GM19328 (cell line): ENCODE data around the gene GPLD1.
"Not testable (repeated sequence)": the region's sequence is repeated elsewhere in the genome, so short reads cannot be mapped to it uniquely, and the experiment has no call there.

Experiments
- ATAC-seq: cut with Tn5 transposase; IDR thresholded peaks from one replicate; pipeline ENCODE4 v1.9.1; 2021; ENCODE audit warnings: mild to moderate bottlenecking, moderate library complexity; ENCODE audit not compliant: unreplicated experiment

The GPLD1 gene

GRCh38 chr6:24415753-24416152 lies 73.6 kb downstream of the GPLD1 start:
- no peak for ATAC-seq

GRCh38 chr6:24414531-24414930 lies 74.8 kb downstream of the GPLD1 start:
- not testable (repeated sequence) for ATAC-seq

- no peak for ATAC-seq
These were observed 77.1 kb downstream of the GPLD1 start for GRCh38 chr6:24412294-24412693.

GRCh38 chr6:24410622-24411021 lies 78.8 kb downstream of the GPLD1 start:
- no peak for ATAC-seq

DNA sequence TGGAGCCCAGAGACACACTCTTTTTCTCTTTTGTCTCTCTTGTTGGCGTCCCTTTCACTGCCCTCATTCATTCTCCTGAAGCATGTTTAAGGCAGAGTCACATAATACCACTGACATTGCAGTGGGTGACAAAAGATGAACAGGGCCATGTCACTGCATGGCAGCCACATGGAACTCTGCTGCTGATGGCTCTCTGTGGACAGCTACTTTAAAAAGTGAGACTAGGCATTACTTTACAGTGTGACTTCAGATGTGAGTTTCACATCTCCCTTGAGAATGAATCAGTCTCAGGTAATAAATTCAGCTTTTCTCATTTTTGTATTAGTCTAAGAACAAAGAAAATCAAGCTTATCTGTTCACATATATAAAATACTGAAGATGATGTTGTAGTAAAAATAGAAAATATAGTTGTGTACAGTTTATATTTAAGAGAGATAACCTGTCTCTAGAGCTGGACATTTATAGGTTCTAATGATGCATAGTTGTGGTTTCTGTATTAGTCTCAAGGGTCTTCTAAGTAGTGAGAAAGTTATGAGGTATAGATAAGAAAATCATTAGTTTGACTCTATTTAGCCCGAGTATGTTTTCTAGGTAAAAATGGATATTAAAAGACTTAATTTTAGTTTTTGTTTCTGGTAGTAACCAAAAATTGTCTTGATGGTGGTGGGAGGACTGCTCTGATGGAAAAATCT lies 80.5 kb downstream of the GPLD1 start:
- ATAC-seq = peak; percentile 75

DNA sequence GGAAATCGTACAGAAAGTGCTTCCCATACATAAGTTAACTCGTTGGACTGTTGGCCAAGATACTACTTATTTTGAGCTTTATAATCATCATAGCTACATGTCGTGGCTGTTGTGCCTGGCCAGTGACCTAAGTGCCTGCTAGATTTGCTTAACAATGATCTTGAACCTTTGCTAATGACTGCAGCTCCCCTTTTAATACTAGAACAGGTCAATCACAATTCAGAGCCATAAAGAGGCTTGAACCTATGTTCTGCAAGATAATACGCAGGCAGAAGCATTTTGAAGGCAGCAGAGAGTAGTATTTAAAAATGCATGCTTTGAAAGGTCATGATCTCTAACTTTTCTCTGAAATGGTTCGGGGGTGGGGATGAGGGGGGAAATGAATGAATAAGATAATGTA lies 84.1 kb downstream of the GPLD1 start:
- ATAC-seq = no peak

DNA sequence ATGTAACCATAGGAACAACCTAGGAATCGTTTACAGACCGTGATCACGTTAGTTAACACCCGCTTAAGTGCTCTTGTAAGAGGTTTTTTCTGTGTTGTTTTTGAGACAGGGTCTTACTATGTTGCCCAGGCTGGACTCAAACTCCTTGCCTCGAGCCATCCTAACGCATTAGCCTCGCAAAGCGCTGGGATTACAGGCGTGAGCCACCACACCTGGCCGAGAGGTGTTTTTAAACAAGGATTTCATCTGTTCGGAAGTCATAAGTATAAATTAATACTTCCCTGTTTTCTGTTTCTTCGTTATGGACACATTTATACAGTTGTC lies 85.9 kb downstream of the GPLD1 start:
- ATAC-seq = no peak

DNA sequence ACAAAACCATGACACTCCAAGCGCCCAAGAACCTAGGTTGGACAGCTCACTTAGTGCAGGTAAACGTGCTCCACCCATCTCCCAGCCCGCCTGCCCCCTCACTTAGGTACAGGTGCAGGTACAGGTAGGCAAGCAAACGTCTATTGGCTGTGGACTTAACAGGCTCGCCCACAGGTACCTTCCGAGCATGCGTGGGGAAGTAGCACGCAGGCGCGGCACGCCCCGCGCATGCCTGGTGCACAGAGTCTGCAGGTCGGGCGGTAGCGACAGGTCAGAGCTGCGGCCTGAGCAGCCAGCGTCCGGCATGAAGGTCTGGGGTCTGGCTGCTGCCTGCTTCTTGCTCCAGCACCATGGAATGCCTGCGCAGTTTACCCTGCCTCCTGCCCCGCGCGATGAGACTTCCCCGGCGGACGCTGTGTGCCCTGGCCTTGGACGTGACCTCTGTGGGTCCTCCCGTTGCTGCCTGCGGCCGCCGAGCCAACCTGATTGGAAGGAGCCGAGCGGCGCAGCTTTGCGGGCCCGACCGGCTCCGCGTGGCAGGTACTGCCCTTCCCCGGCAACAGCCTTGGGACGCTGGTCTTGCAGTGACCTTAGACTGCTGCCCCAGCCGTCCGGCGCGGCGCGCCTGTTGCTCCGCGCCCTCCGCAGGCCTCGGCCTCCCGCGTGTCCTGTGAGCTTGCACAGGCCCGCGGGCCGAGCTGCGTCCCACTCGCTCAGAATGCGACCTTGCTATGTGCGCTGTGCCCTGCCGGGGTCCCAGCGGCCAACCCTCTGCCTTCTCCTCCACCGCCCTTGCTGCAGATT lies 86.5 kb downstream of the GPLD1 start, which contains the start of gene MRS2:
Gene MRS2 (plus strand): TSS at position 240 of the 804 bp plus-strand sequence. CDS start 111 bp downstream, at position 351.
- peak; percentile 94 for ATAC-seq

- no peak for ATAC-seq
These were observed 87.9 kb downstream of the GPLD1 start for GRCh38 chr6:24401458-24401857.

DNA sequence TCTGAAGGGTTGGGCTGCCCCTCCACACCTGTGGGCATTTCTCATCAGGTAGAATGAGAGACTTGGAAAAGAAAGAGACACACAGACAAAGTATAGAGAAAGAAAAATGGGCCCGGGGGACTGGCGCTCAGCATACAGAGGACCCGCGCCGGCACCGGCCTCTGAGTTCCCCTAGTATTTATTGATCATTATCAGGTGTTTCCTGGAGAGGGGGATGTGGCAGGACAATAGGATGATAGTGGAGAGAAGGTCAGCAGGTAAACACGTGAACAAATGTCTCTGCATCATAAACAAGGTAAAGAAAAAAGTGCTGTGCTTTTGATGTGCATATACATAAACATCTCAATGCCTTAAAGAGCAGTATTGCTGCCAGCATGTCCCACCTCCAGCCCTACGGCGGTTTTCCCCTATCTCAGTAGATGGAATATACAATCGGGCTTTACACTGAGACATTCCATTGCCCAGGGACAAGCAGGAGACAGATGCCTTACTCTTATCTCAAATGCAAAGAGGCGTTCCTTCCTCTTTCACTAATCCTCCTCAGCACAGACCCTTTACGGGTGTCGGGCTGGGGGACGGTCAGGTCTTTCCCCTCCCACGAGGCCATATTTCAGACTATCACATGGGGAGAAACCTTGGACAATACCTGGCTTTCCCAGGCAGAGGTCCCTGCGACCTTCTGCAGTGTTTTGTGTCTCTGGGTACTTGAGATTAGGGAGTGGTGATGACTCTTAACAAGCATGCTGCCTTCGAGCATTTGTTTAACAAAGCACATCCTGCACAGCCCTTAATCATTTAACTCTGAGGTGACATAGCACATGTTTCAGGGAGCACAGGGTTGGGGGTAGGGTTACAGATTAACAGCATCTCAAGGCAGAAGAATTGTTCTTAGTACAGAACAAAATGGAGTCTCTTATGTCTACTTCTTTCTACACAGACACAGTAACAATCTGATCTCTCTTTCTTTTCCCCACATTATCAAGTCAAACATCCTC lies 89.0 kb downstream of the GPLD1 start:
- not testable (repeated sequence) for ATAC-seq

- ATAC-seq = no peak
These were observed 91.7 kb downstream of the GPLD1 start for GRCh38 chr6:24397631-24398030.

DNA sequence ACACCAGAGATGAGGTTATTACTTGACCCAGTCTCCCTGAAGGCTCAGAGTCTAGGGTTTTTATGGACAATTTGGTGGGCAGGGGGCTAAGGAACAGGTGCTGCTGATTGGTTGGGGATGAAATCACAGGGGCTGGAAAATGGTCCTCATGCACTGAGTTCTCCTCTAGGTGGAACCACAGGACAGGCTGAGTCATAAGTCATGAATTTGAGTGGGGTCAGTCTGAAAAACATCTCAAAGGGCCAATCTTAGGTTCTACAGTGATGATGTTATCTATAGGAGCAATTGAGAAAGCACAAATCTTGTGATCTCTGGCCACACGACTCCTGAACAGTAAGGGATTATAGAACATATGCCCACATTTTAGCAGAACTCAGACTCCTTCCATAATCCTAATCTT lies 92.6 kb downstream of the GPLD1 start:
- ATAC-seq = no peak

- no peak for ATAC-seq
These were observed 94.5 kb downstream of the GPLD1 start for GRCh38 chr6:24394780-24395437.

DNA sequence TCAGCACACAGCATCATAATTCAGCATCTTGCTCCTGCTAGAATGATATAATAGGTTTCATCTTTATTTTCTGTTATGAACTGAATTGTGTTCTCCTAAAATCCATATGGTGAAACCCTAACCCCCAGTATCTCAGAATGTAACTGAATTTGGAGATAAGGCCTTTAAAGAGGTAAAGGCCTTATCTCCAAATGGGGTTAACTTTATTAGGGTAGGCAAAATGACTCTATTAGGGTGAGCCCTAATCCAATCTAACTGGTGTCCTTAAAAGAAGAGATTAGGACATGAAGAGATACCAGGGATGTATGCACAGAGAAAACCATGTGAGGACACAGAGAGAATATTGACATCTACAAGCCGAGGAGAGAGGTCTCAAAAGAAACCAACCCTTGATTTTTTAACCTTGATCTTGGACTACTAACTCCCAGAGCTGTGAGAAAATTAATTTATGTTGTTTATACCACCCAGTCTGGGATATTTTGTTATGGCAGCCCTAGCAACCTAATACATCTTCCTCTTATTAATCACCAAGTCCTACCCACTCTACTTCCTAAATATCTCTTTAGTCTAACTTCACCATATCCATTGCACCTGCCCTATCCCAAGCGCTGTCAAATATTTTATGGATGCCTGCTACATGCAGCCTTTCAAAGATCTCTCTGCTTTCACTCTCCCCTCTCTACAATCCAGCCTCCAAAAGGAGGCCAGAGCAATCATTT lies 95.2 kb downstream of the GPLD1 start:
- no peak for ATAC-seq

DNA sequence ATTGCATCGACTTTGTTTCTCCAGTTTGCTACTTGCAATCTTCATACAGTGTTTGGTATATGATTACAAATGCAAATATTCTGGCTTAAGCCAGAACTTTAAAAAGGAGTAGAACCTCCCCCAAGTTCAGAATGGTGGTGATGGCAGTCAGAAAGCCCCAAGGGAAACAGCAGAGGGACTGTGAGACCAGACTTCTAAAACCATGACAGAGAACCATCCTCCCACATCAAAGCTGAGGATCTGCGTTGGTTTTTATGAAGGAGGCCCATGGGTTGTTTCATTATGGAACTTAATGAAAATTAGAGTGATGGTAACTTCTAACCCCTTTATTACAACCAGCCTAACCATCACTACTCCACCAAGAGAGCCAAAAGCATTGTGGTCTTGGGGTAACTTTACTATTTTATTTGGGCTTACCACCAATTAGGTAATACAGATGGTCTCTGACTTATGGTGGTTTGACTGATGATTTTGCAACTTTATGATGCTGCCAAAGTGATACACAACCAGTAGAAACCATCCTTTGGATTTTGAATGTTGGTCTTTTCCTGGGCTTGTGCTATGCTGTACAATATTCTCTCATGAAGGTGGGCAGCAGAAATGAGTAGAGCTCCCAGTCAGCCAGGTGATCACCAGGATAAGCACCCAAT lies 97.5 kb downstream of the GPLD1 start:
- peak; percentile 87 for ATAC-seq

DNA sequence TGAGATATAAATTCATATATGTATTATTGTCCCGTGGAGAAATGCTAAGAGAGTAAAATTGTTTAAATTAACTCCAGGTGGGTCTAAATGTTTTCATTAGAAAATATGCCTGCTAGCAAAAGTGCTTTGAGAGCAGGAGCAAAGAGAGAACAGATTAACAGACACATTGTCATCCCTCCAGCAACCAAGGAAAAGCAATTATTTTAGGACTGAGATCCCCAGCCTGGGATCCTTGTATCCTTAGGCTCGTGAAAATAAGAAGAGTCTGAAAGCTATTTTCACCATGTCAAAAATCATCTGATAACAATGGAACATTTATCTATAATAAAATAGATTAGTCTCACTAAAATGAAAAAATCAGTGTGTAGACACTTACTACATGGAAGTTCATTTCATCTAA lies 98.2 kb downstream of the GPLD1 start:
- no peak for ATAC-seq

DNA sequence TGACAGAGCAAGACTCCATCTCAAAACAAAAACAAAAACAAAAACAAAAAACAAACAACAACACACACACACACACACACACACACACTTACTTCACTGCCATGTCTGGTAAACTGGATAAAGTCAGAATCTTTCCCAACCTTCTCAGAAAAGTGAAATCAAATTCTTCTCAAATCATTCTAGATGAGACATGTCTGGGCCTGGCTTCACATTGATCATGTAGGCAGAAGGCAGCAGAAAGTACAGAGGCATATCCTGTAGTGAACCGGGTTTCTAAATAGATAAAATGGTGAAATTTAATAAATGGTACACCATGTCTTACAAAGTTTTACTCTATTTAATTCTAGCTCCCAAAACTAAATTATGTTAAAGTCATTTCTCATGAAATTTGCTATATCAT lies 101.6 kb downstream of the GPLD1 start:
- no peak for ATAC-seq

DNA sequence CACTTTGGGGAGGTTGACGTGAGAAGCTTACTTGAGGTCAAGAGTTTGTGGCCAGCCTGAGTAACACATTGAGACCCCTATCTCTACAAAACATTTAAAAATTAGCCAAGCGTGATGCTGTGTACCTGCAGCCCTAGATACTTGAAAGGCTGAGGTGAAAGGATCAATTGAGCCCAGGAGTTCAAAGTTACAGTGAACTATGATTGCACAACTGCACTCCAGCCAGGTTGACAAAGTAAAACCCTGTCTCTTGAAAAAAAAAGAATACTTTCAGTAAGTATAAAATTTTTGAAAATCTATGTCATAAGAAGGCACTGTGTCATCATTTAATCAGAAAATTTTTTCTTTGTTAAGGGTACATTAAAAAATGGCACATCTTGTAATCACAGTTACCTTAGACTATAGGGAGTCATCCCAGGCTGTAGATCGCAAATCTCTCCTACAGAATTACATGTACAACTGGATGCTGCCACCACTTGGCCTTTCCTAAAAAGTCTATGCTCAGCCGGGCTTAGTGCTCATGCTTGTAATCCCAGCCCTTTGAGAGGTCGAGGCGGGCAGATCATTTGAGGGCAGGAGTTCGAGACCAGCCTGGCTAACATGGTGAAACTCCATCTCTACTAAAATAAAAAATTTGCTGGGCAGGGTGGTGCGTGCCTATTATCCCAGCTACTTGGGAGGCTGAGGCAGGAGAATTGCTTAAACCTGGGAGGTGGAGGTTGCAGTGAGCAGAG lies 103.7 kb downstream of the GPLD1 start:
- ATAC-seq = no peak
